H9 (cell line): ENCODE measurements around the gene TK2. TPM values are rescaled to one million over a fixed set of nuclear protein-coding genes. Genes with fewer than 3 reads are reported as not detected.
A peak's percentile ranks its signal among the peaks of the same experiment; 100 is the strongest.

ENCODE experiments used
- DNase-seq: peaks from one replicate; pipeline ENCODE4 v3.0.0-alpha.2; 2017
- H2AFZ ChIP-seq: one replicate; pipeline ENCODE4 v1.6.1; 2013; ENCODE audit warnings: mild to moderate bottlenecking, low read length, control low read depth, moderate library complexity
- H2AK5ac ChIP-seq: 2 replicates; pipeline ENCODE4 v1.6.1; 2013; ENCODE audit warnings: low read length, control low read depth, mixed read lengths; ENCODE audit not compliant: insufficient read length
- H2BK120ac ChIP-seq: one replicate; pipeline ENCODE4 v1.6.1; 2013; ENCODE audit warnings: low read depth, mild to moderate bottlenecking, low read length, control low read depth, inconsistent platforms; ENCODE audit not compliant: poor library complexity, severe bottlenecking
- H2BK12ac ChIP-seq: 2 replicates; pipeline ENCODE4 v1.6.1; 2013; ENCODE audit warnings: low read length, control low read depth, mixed read lengths, low read depth; ENCODE audit not compliant: insufficient read length
- H2BK15ac ChIP-seq: 2 replicates; pipeline ENCODE4 v1.6.1; 2013; ENCODE audit warnings: low read depth, low read length, control low read depth
- H2BK20ac ChIP-seq: one replicate; pipeline ENCODE4 v1.6.1; 2013; ENCODE audit warnings: low read depth, mild to moderate bottlenecking, low read length, control low read depth, inconsistent platforms; ENCODE audit not compliant: poor library complexity, severe bottlenecking
- H2BK5ac ChIP-seq: 2 replicates; pipeline ENCODE4 v1.6.1; 2013; ENCODE audit warnings: low read length, control low read depth, mixed read lengths; ENCODE audit not compliant: insufficient read length
- H3K14ac ChIP-seq: 2 replicates; pipeline ENCODE4 v1.6.1; 2013; ENCODE audit warnings: low read length, control low read depth; ENCODE audit not compliant: insufficient read depth
- H3K18ac ChIP-seq: 2 replicates; pipeline ENCODE4 v1.6.1; 2013; ENCODE audit warnings: low read depth, mild to moderate bottlenecking, mixed read lengths, low read length, control low read depth; ENCODE audit not compliant: insufficient read length
- H3K23ac ChIP-seq: 2 replicates; pipeline ENCODE4 v1.6.1; 2013; ENCODE audit warnings: low read length, control low read depth, mixed read lengths, low read depth; ENCODE audit not compliant: insufficient read length
- H3K23me2 ChIP-seq: 2 replicates; pipeline ENCODE4 v1.6.1; 2013; ENCODE audit warnings: low read depth, mild to moderate bottlenecking, mixed read lengths, low read length, control low read depth; ENCODE audit not compliant: insufficient read length, poor library complexity, severe bottlenecking
- H3K27ac ChIP-seq: 2 replicates; pipeline ENCODE4 v1.5.1; 2013; ENCODE audit warnings: low read length, control low read depth, mixed read lengths, low read depth; ENCODE audit not compliant: insufficient read length
- H3K27me3 ChIP-seq: 2 replicates; pipeline ENCODE4 v1.6.1; 2013; ENCODE audit warnings: low read length, control low read depth, inconsistent platforms; ENCODE audit not compliant: insufficient read depth
- H3K4ac ChIP-seq: 2 replicates; pipeline ENCODE4 v1.6.1; 2013; ENCODE audit warnings: low read depth, mild to moderate bottlenecking, control low read depth, inconsistent platforms, low read length, moderate library complexity
- H3K4me1 ChIP-seq: 2 replicates; pipeline ENCODE4 v1.6.1; 2013; ENCODE audit warnings: low read length, control low read depth, inconsistent platforms; ENCODE audit not compliant: insufficient read depth
- H3K4me2 ChIP-seq: 2 replicates; pipeline ENCODE4 v1.6.1; 2013; ENCODE audit warnings: low read length, control low read depth, mixed read lengths; ENCODE audit not compliant: insufficient read length, insufficient read depth
- H3K56ac ChIP-seq: 2 replicates; pipeline ENCODE4 v1.6.1; 2013; ENCODE audit warnings: low read depth, mild to moderate bottlenecking, mixed read lengths, low read length, control low read depth; ENCODE audit not compliant: insufficient read length
- H3K79me1 ChIP-seq: 2 replicates; pipeline ENCODE4 v1.6.1; 2013; ENCODE audit warnings: low read depth, mild to moderate bottlenecking, moderate library complexity, low read length, control low read depth, inconsistent platforms; ENCODE audit not compliant: insufficient read depth, poor library complexity, severe bottlenecking
- H3K79me2 ChIP-seq: 2 replicates; pipeline ENCODE4 v1.6.1; 2013; ENCODE audit warnings: low read length, control low read depth, inconsistent platforms; ENCODE audit not compliant: insufficient read depth
- H3K9ac ChIP-seq: 2 replicates; pipeline ENCODE4 v1.6.1; 2013; ENCODE audit warnings: low read length, control low read depth, mixed read lengths; ENCODE audit not compliant: insufficient read length; ENCODE audit errors: extremely low read depth
- H3K9me3 ChIP-seq: one replicate; pipeline ENCODE4 v1.6.1; 2013; ENCODE audit warnings: low read depth, low read length, inconsistent platforms; ENCODE audit not compliant: control insufficient read depth
- H3T11ph ChIP-seq: one replicate; pipeline ENCODE4 v1.6.1; 2013; ENCODE audit warnings: mild to moderate bottlenecking, low read length, control low read depth, inconsistent platforms
- H4K20me1 ChIP-seq: one replicate; pipeline ENCODE4 v1.6.1; 2013; ENCODE audit not compliant: control insufficient read depth, insufficient read length, insufficient read depth
- H4K5ac ChIP-seq: 2 replicates; pipeline ENCODE4 v1.6.1; 2013; ENCODE audit warnings: low read depth, mild to moderate bottlenecking, mixed read lengths, low read length, control low read depth; ENCODE audit not compliant: insufficient read length
- H4K8ac ChIP-seq: replicated peaks from 2 replicates; pipeline ENCODE4 v1.6.1; 2013; ENCODE audit warnings: low read length, control low read depth, mixed read lengths, low read depth; ENCODE audit not compliant: insufficient read length
- H4K91ac ChIP-seq: 2 replicates; pipeline ENCODE4 v1.6.1; 2013; ENCODE audit warnings: low read depth, mild to moderate bottlenecking, moderate library complexity, mixed read lengths, low read length, control low read depth; ENCODE audit not compliant: insufficient read length
- H3K27ac Mint-ChIP-seq, 3 experiments: 2 replicates in 2 of 3; 3 replicates in 1 of 3; pipeline ENCODE4 v1.8.0; 2020 to 2021; ENCODE audit warnings: mixed read lengths in 3 of 3, mild to moderate bottlenecking in 1 of 3, moderate library complexity in 1 of 3
- H3K27me3 Mint-ChIP-seq: 2 replicates; pipeline ENCODE4 v1.8.0; 2021; ENCODE audit warnings: low read depth, mild to moderate bottlenecking, moderate library complexity, mixed read lengths
- H3K36me3 Mint-ChIP-seq, 3 experiments: 2 replicates in 2 of 3; 3 replicates in 1 of 3; pipeline ENCODE4 v1.8.0; 2020 to 2021; ENCODE audit warnings: low read depth in 3 of 3, mixed read lengths in 3 of 3; ENCODE audit not compliant: insufficient read depth in 1 of 3
- H3K4me1 Mint-ChIP-seq, 2 experiments: 2 replicates each; pipeline ENCODE4 v1.8.0; 2020; ENCODE audit warnings: mixed read lengths in 2 of 2
- H3K4me3 Mint-ChIP-seq, 2 experiments: 2 replicates in 1 of 2; 3 replicates in 1 of 2; pipeline ENCODE4 v1.8.0; 2020 to 2021; ENCODE audit warnings: mild to moderate bottlenecking in 2 of 2, mixed read lengths in 2 of 2, moderate library complexity in 1 of 2
- H3K9me3 Mint-ChIP-seq, 2 experiments: 2 replicates in 1 of 2; 3 replicates in 1 of 2; pipeline ENCODE4 v1.8.0; 2020; ENCODE audit warnings: mild to moderate bottlenecking in 2 of 2, mixed read lengths in 2 of 2, moderate library complexity in 1 of 2
- CTCF ChIP-seq: fragments of 200-600 bp; sonication (generic); conservative IDR thresholded peaks from 3 replicates; pipeline ENCODE4 v1.8.0; 2021; ENCODE audit warnings: antibody characterized with exemption, mild to moderate bottlenecking
- WGBS: extraction: QIAGEN DNeasy Blood & Tissue Kit; methylation state at CpG from one replicate; pipeline ENCODE4 v1.1.7; 2013; ENCODE audit warnings: missing lambda C conversion rate, low lambda C conversion rate, mixed read lengths; ENCODE audit not compliant: insufficient read length; ENCODE audit errors: extremely low coverage; 5-methylcytosine and 5-hydroxymethylcytosine counted together
- total RNA-seq: library from RNA; stranded (reverse); gene quantifications from 2 replicates; pipeline ENCODE4 v1.2.1, GENCODE V29; 2021

TK2 gene
- total RNA-seq, 1 experiment from 2014 or later: 5.2 TPM

DNA sequence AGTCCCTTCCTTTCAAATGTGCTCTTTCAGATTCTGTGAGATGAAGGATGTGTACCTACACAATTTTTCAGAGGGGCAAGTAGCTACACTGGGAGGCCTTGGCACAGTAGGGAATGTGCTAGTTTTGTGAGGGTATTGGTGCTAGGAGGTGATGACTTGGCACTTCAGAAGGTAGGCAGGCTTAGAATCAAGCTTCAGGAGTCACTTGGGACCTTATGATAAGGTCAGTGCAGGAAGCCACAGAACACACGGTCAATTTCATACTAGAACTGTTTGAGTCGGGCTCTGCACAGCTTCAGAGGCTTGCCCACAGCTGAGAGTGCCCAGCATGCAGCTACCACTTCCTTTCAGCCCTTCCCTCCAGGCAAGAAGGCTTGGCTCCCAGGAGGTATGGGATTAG is 22.4 kb upstream of the TK2 start:
- H3K9me3 Mint-ChIP-seq: no peaks in the 10 kb centered on the region

More for the DNA sequence above, 22.4 kb upstream of the TK2 start:
- WGBS: no CpG with 5 or more reads among the region's 2 CpGs
- Histone ChIP-seq H3K79me1 (no peaks in the 10 kb centered on the region), H2BK5ac (no peak overlapping the region), H2BK12ac (no peak overlapping the region), H3K27me3 (no peaks in the 10 kb centered on the region; the same call in 1 of the 2 replicates), H3K4ac (no peak overlapping the region), H2BK15ac (no peak overlapping the region), H4K8ac (no peak overlapping the region), H2AFZ (no peak overlapping the region), H3K18ac (no peak overlapping the region), H3K79me2 (no peaks in the 10 kb centered on the region), H3K23ac (no peak overlapping the region), H3K23me2 (no peaks in the 10 kb centered on the region), H4K5ac (no peak overlapping the region), H3K9ac (no peak overlapping the region), H4K20me1 (no peaks in the 10 kb centered on the region), H3K9me3 (no peaks in the 10 kb centered on the region), H3K27ac (no peak overlapping the region), H3K14ac (no peak overlapping the region), H3T11ph (no peak overlapping the region), H3K4me1 (no peaks in the 10 kb centered on the region), H2AK5ac (no peak overlapping the region), H2BK120ac (no peak overlapping the region), H4K91ac (no peak overlapping the region), H2BK20ac (no peak overlapping the region), H3K56ac (no peak overlapping the region), H3K4me2 (no peak overlapping the region)
- peaks cover 0 to 3% of the 10 kb centered on the region in 2 experiments; a peak in 1 of 4 replicates for H3K4me1 Mint-ChIP-seq
- H3K4me3 Mint-ChIP-seq: no peak overlapping the region
- no peak for DNase-seq
- H3K27ac Mint-ChIP-seq: peak overlapping the region in 1 of 3 experiments; percentile 17; a peak in 1 of 7 replicates
- H3K36me3 Mint-ChIP-seq: peaks cover under 1 to 1% (median 1%) of the 10 kb centered on the region in 3 experiments; a peak in 4 of 7 replicates
- peaks cover 4% of the 10 kb centered on the region for H3K27me3 Mint-ChIP-seq
- TF ChIP-seq CTCF: no peak
